ENCODE results near the gene PRKCE.

PRKCE gene

GRCh38 chr2:46101557-46102220 lies 450.2 kb downstream of the PRKCE start:
- peaks cover 0 to 8% (median 0%) of the 10 kb centered on the region in 3 donors for H3K9me3 ChIP-seq
- TF ChIP-seq, protein P1, sequence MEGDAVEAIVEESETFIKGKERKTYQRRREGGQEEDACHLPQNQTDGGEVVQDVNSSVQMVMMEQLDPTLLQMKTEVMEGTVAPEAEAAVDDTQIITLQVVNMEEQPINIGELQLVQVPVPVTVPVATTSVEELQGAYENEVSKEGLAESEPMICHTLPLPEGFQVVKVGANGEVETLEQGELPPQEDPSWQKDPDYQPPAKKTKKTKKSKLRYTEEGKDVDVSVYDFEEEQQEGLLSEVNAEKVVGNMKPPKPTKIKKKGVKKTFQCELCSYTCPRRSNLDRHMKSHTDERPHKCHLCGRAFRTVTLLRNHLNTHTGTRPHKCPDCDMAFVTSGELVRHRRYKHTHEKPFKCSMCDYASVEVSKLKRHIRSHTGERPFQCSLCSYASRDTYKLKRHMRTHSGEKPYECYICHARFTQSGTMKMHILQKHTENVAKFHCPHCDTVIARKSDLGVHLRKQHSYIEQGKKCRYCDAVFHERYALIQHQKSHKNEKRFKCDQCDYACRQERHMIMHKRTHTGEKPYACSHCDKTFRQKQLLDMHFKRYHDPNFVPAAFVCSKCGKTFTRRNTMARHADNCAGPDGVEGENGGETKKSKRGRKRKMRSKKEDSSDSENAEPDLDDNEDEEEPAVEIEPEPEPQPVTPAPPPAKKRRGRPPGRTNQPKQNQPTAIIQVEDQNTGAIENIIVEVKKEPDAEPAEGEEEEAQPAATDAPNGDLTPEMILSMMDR (IDR thresholded peaks at IDR 0.05): no peak

DNA sequence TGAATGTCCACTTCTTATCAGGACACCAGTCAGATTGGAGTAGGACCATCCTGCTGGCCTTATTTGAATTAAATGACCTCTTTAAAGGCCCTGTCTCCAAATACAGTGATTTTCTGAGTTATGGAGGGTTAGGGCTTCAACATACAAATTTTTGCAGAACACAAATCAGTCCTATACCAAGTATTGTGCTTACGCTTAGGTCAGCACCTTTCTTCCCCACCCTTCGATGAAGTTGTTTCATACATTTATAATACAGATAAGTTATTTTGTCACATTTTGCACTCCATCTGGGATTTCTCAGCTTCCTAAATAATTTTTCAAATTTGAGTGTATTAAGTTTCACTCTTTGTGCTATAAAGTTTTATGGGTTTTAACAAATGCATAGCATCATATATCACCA lies 455.2 kb downstream of the PRKCE start:
- H3K36me3 ChIP-seq: peaks cover 0 to 14% (median 7%) of the 10 kb centered on the region in 3 donors
- DNase-seq: no peak
- H3K27ac ChIP-seq: no peak overlapping the region
- intact Hi-C loops (cut with DNase I; ENCODE audit: low total_unique reads): no loop called here
- H3K9me3 ChIP-seq: peaks cover 0 to 8% (median 0%) of the 10 kb centered on the region in 3 donors
- TF ChIP-seq, protein P1 (IDR thresholded peaks at IDR 0.05): no peak
- no peaks in the 10 kb centered on the region for H3K4me1 ChIP-seq
- H3K27me3 ChIP-seq: no peaks in the 10 kb centered on the region
- H3K4me3 ChIP-seq: no peak overlapping the region

More at GRCh38 chr2:46101557-46102220, 450.2 kb downstream of the PRKCE start:
- intact Hi-C loops (cut with DNase I; ENCODE audit: low total_unique reads): no loop called here
- no peak for DNase-seq
- Histone ChIP-seq H3K27ac (no peak overlapping the region), H3K4me3 (no peak overlapping the region), H3K27me3 (no peaks in the 10 kb centered on the region), H3K36me3 (peaks cover 5 to 14% (median 7%) of the 10 kb centered on the region in 3 donors), H3K4me1 (peaks cover 0 to 15% (median 11%) of the 10 kb centered on the region in 4 donors)

DNA sequence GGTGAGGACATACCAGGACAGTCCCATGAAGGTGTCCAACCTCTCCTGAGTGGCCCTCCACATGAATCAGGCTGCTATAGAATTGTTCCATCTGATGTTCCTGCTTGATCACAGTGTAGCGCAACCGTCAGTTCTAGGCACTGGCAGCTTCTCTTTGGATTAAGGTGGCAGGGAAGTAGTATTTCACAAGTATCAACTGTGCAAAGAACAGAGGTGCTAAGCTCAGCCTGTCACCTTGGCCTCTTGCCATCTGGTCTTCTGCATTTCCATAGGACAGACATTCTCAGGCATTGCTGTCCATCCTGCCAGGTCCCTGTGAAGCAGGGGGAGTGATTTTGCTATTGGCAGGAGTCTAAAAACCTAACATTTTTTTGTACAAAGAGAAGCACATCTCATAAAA lies 463.5 kb downstream of the PRKCE start:
- no peak for DNase-seq
- no peak overlapping the region for H3K4me3 ChIP-seq
- intact Hi-C loops (cut with DNase I; ENCODE audit: low total_unique reads): no loop called here
- no peaks in the 10 kb centered on the region for H3K36me3 ChIP-seq
- H3K27me3 ChIP-seq: no peaks in the 10 kb centered on the region
- H3K27ac ChIP-seq: no peak overlapping the region
- H3K4me1 ChIP-seq: peaks cover 0 to 25% (median 10%) of the 10 kb centered on the region in 4 donors
- TF ChIP-seq, protein P1 (IDR thresholded peaks at IDR 0.05): no peak
- H3K9me3 ChIP-seq: no peaks in the 10 kb centered on the region

GRCh38 chr2:46116150-46116549 lies 464.7 kb downstream of the PRKCE start:
- no peaks in the 10 kb centered on the region for H3K36me3 ChIP-seq
- TF ChIP-seq, protein P1 (IDR thresholded peaks at IDR 0.05): no peak
- peaks cover 0 to 29% (median 11%) of the 10 kb centered on the region in 4 donors for H3K4me1 ChIP-seq
- intact Hi-C loops (cut with DNase I; ENCODE audit: low total_unique reads): no loop called here
- DNase-seq: no peak
- H3K27ac ChIP-seq: no peak overlapping the region
- no peaks in the 10 kb centered on the region for H3K27me3 ChIP-seq
- H3K4me3 ChIP-seq: no peak overlapping the region
- no peaks in the 10 kb centered on the region for H3K9me3 ChIP-seq

DNA sequence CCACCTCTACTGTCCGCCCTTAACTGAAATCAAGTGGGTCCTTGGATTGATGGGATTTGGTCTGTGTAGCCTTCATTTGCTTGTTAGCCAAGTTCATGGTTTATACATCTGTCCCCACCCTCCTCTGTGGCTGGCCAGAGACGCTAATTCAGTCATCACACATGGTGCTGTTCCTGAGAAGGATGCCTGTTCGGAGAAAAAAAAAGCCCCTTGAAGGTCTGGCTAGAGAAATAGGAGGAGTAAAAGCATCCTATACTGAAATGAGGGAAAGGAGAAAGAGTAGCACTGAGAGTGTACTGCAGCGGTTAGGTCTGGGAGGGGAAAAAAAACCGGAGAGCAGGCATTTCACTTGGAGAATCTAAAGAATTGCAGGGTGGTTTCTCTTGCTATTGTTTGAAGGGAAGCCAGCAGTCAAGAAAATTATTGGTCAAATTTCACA lies 465.1 kb downstream of the PRKCE start:
- intact Hi-C loops (cut with DNase I; ENCODE audit: low total_unique reads): no loop called here
- TF ChIP-seq, protein P1 (IDR thresholded peaks at IDR 0.05): no peak
- H3K27ac ChIP-seq: no peak overlapping the region

More for the DNA sequence above, 465.1 kb downstream of the PRKCE start:
- Histone ChIP-seq H3K9me3 (no peaks in the 10 kb centered on the region), H3K4me3 (no peak overlapping the region), H3K27me3 (no peaks in the 10 kb centered on the region), H3K36me3 (no peaks in the 10 kb centered on the region), H3K4me1 (peaks cover 0 to 29% (median 11%) of the 10 kb centered on the region in 4 donors)
- DNase-seq: no peak
